ENCODE data around the gene KCNQ4.

KCNQ4 gene

DNA sequence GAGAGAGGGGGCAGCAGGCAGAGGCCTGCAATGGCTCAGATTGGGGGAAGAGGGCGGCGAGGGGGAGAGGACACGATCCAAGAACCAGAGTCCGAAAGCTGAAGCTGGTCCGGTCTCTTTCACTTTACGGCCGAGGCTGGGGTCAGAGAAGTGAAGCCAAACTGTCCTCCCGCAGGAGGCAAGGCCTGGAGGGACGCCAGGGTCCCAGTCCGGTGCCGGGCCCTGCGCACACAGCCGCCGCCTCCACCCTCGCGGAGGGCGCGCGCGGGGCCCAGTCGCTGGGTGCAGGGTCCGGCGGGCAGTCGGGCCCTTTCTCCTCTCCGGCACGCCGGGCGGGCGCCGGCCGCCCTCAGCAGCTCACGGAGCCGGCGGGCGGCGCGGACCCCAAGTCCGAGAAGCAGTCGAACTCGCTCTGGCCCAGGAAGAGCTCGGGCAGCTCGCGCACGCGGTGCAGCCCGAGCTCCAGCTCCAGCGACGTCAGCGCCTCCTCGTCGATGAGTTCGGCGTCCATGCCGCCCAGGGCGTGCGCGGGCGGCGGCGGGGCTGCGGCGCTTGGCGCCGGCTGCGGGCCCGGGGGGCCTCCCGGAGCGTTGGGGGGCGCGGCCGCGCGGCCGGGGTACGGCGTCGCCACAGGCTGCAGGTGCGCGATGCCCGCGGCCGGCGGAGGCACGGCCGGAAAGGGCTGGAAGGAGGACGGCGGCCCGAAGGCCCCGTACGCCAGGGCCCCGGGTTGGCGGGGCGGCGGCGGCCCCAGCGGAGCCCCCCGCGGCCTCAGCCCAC is 77.8 kb downstream of the KCNQ4 start:
- DNase-seq (ENCODE audit: low read depth): no peak

DNA sequence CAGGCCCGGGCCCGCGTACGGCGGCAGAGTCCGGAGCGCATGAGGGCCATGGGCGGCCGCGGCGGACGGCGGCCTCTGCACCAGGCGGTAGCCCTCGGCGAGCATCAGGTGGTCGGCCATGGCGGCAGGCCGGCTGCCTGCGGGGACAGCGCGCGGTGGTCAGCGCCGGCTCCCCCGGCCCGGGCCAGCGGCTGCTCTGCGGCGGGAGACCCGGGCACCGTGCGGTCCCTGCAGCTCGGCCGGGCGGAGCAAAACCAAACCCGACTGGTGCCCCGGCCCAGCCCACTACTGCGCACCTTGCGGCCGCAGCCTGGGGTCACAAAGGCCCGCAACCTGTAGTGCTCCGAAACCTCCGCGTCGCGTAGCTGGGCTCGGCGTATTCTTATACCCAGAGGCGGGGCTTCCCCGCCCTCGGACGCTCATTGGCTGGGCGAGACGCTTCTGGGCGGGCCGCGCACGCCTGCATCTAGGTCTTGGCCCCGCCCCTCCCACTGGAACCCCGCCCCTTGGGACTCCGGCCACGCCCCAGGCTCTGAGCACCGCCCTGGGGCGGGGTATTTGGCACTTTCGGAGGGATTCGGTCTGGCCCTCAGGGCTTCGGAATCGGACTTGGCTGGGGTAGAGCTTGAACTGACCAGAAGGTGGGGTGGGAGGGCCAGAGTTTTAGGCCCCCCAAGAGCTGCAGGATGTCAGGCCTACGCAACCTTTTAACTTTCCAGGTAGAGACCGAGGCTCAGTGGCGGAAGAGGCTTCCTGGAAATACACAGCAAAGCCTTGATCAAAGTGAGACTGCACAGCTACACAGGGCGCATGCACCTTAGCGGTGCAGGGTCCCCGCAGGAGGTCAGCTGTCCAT is 78.6 kb downstream of the KCNQ4 start, which contains the start of gene CITED4:
Gene CITED4 (minus strand): TSS at position 356 of the 856 bp plus-strand sequence. CDS start 236 bp downstream, at position 120.
- peak; percentile 91 for DNase-seq (ENCODE audit: low read depth)

DNA sequence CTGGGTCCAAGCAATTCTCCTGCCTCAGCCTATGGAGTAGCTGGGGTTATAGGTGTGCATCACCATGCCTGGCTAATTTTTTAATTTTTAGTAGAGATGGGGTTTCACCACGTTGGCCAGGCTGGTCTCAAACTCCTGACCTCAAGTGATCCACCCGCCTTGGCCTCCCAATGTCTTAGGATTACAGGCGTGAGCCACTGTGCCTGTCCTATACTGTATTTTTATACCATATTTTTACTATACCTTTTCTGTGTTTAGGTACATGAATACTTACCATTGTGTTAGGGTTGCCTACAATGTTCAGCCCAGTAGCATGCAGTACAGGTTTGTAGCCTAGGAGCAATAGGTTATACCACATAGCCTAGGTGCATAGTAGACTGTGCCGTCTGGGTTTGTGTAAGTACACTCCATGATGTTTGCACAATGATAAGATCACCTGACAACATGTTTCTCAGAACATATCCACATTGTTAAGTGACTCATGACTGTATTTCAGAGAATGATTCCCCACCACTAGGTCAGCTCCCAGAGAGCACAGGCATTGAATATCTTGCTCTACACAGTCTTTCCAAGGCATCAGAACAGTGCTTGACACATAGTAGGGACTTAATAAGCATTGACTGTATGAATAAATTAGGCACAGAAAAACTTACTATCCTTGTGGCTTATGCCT is 84.6 kb downstream of the KCNQ4 start:
- DNase-seq (ENCODE audit: low read depth): no peak

GRCh38 chr1:40870135-40870728 is 86.6 kb downstream of the KCNQ4 start:
- no peak for DNase-seq (ENCODE audit: low read depth)

GRCh38 chr1:40872276-40872675 is 88.7 kb downstream of the KCNQ4 start:
- no peak for DNase-seq (ENCODE audit: low read depth)

DNA sequence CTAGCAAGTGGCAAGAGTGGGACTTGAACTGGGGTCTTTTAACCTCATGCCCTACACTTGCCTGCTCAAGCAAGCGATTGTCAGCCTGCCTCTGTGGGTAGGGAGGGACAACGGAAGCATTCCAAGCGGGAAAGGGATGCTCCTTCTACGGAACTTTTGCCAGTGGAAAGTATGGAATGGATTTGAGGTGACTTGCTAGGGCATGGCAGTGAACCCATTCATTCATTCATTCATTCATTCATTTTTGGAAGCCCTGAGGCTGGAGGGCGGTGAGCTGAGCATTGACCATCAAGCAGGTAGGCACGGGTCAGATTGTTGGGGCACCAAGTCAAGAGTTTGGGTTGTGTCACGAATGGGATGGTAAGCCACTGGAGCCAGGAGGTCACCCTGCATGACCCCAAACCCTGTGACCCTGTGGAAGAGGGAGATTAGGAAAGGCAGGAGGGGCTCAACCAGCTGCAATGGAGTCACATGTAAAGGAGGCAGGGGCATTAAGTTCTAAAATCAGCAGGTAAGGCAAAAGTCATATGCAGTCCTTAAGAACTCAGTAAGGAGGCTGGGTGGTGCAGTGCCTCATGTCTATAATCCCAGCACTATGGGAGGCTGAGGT is 90.4 kb downstream of the KCNQ4 start:
- DNase-seq (ENCODE audit: low read depth): no peak

GRCh38 chr1:40876436-40876761 is 92.8 kb downstream of the KCNQ4 start:
- DNase-seq (ENCODE audit: low read depth): no peak

DNA sequence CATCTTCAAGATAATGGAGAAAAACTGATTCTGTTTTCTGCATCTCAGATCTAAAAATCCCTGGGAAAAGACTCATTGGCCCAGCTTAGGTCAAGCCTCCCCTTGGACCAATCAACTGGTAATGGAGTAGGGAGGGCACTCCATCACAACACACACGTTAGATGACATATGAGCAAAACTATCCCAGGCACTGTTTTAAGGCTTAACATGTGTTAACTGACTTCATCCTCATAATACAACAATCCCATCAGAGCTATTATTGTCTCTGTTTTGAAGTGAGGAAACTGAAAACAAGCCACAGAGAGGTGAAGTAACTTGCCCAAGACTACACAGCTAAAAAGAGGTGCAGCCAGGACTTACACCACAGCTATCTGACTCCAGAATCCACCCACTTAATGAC is 93.3 kb downstream of the KCNQ4 start:
- no peak for DNase-seq (ENCODE audit: low read depth)

DNA sequence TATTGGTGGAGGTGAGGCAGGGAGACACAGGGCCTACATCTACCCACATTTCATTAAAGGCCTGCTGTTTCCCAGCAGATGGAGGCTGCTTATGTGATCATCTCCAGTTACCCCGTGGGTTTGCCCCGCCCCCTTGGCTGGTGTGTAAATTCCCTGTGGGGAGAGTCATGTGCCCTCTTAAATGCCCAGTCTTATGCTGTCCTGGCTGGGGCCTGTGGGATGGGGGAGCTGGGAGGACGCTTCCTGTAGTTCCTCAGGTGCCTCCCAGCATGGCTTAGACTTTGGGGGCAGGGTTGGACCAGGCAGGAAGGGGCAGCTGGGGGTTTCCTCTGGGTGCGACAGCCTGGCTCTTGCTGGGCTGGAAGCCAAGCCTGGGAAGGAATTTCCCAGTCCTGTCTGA is 94.1 kb downstream of the KCNQ4 start:
- DNase-seq (ENCODE audit: low read depth): no peak

DNA sequence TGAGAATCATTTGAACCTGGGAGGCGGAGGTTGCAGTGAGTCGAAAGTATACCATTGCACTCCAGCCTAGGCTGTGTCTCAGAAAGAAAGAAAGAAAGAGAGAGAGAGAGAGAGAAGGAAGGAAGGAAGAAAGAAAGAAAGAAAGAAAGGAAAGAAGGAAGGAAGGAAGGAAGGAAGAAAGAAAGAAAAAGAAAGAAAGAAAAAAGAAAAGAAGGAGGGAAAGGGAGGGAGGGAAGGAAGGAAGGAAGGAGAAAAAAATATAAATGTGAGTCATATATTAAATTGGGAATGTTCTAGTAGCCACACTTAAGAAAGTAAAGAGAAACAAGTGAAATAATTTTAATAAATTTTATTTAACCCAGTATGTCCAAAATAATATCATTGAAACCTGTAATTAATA is 95.3 kb downstream of the KCNQ4 start:
- DNase-seq (ENCODE audit: low read depth): no peak

DNA sequence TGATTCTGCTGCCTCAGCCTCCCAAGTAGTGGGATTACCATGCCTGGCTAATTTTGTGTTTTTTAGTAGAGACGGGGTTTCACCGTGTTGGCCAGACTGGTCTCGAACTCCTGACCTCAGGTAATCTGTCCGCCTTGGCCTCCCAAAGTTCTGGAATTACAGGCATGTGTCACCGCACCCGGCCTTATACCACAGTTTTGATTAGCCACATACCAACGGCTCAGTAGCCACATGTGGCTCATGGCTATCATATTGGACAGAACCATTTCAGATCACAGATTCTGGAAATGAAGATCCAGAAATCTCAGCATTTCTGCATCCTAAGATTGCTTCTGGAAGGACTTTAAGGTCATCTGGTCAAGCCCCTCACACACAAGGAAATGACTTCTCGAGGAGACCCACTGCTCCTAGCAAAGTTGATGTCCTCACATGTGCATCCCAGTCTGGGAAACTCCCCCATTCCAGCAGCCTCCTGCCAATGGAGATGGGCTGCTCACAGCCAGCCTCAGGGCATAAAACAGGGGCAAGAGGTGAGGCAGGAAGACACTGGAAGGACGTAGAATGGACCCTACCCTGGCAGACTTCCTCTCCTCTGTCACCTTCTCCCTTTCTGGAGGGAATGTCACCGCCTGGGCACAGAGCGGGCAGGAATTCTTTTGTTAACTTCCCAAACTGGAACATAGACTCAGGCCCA is 96.0 kb downstream of the KCNQ4 start:
- DNase-seq (ENCODE audit: low read depth): no peak

DNA sequence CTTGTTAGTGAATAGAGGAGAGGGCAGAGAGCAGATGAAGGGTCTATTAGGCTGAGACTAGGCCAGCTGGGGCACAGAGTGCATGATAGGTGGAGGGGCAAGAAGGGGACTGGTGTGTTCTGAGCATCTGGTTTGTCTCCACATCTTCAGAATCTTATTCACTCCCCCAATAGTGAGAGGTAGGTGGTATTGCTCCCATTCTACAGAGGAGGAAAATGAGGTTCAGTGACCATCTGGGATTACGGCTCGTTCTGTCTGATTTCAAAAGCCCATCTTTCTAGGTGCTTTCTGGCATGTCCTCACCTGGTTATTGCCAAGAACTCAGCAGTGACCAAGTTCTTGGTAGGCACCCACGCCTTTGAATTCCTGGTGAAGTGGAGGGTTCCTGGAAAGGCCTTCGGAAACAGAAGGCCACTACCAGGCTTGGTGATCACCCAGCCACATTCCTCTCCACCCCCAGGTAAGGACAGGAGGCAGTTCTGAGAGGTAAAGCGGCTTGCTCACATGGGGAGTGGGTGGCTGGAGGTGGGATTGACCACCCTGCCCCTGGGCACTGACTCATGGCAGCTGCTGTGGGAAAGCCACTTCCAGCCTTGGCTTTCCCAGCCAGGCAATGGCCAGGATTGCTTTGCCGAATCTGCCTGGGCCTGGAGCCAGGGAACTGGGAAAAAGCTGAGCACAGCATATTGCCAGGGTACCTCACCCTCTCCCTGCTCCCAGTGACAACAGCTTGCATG is 97.4 kb downstream of the KCNQ4 start:
- DNase-seq (ENCODE audit: low read depth): no peak

GRCh38 chr1:40884055-40884795 is 100.6 kb downstream of the KCNQ4 start:
- no peak for DNase-seq (ENCODE audit: low read depth)

DNA sequence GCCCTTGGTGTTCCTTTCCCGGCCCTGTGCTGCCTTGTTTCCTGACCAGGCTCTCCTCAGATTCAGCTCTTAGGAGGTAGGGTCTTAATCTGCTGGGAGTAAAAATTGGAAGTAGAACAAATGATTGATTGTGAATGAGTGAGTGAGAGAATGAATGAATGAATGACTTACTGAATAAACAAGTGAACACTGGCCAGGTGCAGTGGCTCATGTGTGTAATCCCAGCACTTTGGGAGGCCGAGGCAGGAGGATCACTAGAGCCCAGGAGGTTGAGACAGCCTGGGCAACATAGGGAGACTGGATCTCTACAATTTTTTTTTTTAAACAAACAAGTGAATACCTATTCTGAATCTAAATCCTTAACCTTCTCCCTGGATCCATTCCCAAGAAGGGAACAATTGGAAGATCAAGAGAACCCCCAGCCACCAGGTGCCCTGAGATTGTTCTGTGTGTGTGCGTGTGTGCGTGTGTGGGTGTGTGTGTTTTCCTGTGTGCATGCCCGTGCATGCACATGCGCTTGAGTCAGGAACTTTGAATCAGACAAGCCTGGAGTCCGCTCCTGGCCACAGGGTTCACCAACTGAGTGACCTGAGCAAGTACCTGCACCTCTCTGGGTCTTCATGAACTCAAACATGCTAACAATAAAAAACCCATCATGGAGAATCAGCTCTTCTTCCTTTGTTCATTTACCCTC is 102.9 kb downstream of the KCNQ4 start:
- no peak for DNase-seq (ENCODE audit: low read depth)

DNA sequence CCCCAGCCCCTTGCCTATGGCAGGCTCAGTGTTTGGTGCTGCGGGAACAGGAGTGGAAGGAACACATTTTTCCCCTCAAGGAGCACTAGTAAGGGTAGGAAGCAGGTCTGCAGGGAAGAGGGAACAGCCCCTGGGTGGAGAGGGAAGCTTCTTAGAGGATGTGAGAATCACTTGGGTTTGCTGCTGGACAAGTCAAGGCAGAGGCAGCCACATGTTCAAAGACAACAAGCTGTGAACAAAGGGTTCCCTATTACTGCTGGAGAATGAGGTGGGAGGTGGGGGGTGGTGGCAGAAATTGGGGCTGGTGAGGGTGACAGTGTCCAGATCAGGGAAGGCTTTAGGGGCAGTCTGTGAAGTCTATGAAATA is 103.4 kb downstream of the KCNQ4 start:
- DNase-seq (ENCODE audit: low read depth): no peak

GRCh38 chr1:40887652-40888051 is 104.1 kb downstream of the KCNQ4 start:
- DNase-seq (ENCODE audit: low read depth): no peak
